ENCODE results near the gene CRY2. TPM values are rescaled to one million over a fixed set of nuclear protein-coding genes. Genes with fewer than 3 reads are reported as not detected.
A peak's percentile ranks its signal among the peaks of the same experiment; 100 is the strongest.

Gene CRY2
- total and polyA plus RNA-seq, 2 donors (not counting 1 experiment from before 2014, with no cell fraction given), result 8.3 to 21.5 TPM

DNA sequence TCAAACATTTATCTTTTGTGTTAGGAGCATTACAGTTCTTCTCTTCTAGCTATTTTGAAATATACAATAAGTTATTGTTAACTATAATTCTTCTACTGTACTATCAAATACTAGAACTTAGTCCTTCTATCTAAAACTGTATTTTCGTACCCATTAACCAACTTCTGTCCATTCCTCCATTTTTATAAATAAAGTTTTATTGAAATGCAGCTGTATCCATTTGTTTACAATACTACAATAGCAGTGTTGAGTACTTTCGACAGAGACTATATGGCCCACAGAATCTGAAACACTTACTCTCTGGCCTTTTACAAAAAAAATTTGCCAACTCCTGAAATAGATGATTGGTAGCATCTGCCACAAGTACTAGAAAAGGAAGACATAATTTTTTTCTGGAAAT lies 47.0 kb upstream of the CRY2 start:
- Histone ChIP-seq H3K4me2 (ENCODE audit: extremely low read depth, insufficient read depth, low read length) (no peak overlapping the region), H4K20me1 (ENCODE audit: control insufficient read depth, extremely low read depth, insufficient read depth, low read length) (no peaks in the 10 kb centered on the region), H3K27me3 (ENCODE audit: control insufficient read depth, insufficient read depth, low read length) (no peaks in the 10 kb centered on the region), H3K9me3 (ENCODE audit: control insufficient read depth, insufficient read depth, low read depth, low read length) (no peaks in the 10 kb centered on the region), H3K79me2 (ENCODE audit: control insufficient read depth, insufficient read depth, low read length) (peaks cover under 1% of the 10 kb centered on the region), H3K4me3 (replicated peaks in 1 of 4; ENCODE audit: control extremely low read depth in 1 of 4, insufficient read depth in 1 of 4, low read depth in 3 of 4, low read length in 4 of 4) (no peak overlapping the region), H3K4me1 (ENCODE audit: control insufficient read depth, extremely low read depth, insufficient read depth, low read length) (no peaks in the 10 kb centered on the region), H3K36me3 (ENCODE audit: control insufficient read depth, insufficient read depth, low read length) (no peaks in the 10 kb centered on the region), H3K9ac (ENCODE audit: insufficient read depth, low read length) (no peak overlapping the region), H2AFZ (ENCODE audit: low read length) (no peak overlapping the region), H3K27ac (ENCODE audit: insufficient read depth, low read length) (no peak overlapping the region)
- DNase-seq (ENCODE audit: low read depth in 2 of 2), result no peak
- TF ChIP-seq EZH2 (IDR thresholded peaks at IDR 0.05; ENCODE audit: low read length, missing control alignments), result no peak

DNA sequence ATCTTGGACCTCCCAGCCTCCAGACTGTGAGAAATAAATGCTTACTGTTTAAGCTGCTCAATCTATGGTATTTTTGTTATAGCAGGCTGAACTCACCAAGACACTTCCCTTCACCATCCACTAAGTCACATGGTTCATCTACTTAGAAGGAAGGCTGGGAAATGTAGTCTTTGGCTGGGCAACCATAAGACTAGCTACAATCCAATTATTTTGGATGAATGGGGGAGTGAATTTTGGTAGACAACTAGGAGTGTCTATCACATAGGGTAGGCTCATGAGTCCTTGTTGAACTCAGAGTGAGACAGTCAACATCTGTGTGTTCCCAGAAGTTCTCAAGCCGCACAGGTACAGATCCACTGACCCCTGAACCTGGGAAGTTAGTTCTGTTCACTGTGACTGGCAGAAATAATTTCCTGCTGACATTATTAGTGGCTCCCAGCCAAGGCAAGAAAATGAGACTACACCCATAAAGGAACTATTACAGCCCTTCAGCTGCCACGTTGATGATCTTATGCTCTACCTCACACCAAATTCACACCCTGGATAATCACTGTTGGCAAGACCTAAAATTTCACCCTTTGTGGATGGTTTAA lies 45.5 kb upstream of the CRY2 start:
- peaks cover 16% of the 10 kb centered on the region for H3K79me2 ChIP-seq (ENCODE audit: control insufficient read depth, insufficient read depth, low read length)
- no peaks in the 10 kb centered on the region for H3K36me3 ChIP-seq (ENCODE audit: control insufficient read depth, insufficient read depth, low read length)
- TF ChIP-seq, protein P1, sequence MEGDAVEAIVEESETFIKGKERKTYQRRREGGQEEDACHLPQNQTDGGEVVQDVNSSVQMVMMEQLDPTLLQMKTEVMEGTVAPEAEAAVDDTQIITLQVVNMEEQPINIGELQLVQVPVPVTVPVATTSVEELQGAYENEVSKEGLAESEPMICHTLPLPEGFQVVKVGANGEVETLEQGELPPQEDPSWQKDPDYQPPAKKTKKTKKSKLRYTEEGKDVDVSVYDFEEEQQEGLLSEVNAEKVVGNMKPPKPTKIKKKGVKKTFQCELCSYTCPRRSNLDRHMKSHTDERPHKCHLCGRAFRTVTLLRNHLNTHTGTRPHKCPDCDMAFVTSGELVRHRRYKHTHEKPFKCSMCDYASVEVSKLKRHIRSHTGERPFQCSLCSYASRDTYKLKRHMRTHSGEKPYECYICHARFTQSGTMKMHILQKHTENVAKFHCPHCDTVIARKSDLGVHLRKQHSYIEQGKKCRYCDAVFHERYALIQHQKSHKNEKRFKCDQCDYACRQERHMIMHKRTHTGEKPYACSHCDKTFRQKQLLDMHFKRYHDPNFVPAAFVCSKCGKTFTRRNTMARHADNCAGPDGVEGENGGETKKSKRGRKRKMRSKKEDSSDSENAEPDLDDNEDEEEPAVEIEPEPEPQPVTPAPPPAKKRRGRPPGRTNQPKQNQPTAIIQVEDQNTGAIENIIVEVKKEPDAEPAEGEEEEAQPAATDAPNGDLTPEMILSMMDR (conservative IDR thresholded peaks at IDR 0.05 in 1 of 2, IDR thresholded peaks at IDR 0.05 in 1 of 2; ENCODE audit: low read depth in 1 of 2, low read length in 2 of 2), result no peak
- no peak for TF ChIP-seq EZH2 (IDR thresholded peaks at IDR 0.05; ENCODE audit: low read length, missing control alignments)
- peaks cover 6% of the 10 kb centered on the region for H3K4me1 ChIP-seq (ENCODE audit: control insufficient read depth, extremely low read depth, insufficient read depth, low read length)
- H4K20me1 ChIP-seq (ENCODE audit: control insufficient read depth, extremely low read depth, insufficient read depth, low read length), result no peaks in the 10 kb centered on the region
- no peaks in the 10 kb centered on the region for H3K27me3 ChIP-seq (ENCODE audit: control insufficient read depth, insufficient read depth, low read length)
- H3K4me2 ChIP-seq (ENCODE audit: extremely low read depth, insufficient read depth, low read length), result no peak overlapping the region
- H3K9me3 ChIP-seq (ENCODE audit: control insufficient read depth, insufficient read depth, low read depth, low read length), result no peaks in the 10 kb centered on the region
- peak in 1 of 2 donors; percentile 17 for DNase-seq (ENCODE audit: low read depth in 2 of 2)
- no peak overlapping the region for H3K27ac ChIP-seq (ENCODE audit: insufficient read depth, low read length)
- H3K9ac ChIP-seq (ENCODE audit: insufficient read depth, low read length), result no peak overlapping the region
- no peak overlapping the region for H3K4me3 ChIP-seq (replicated peaks in 1 of 4; ENCODE audit: control extremely low read depth in 1 of 4, insufficient read depth in 1 of 4, low read depth in 3 of 4, low read length in 4 of 4)
- H2AFZ ChIP-seq (ENCODE audit: low read length), result no peak overlapping the region

DNA sequence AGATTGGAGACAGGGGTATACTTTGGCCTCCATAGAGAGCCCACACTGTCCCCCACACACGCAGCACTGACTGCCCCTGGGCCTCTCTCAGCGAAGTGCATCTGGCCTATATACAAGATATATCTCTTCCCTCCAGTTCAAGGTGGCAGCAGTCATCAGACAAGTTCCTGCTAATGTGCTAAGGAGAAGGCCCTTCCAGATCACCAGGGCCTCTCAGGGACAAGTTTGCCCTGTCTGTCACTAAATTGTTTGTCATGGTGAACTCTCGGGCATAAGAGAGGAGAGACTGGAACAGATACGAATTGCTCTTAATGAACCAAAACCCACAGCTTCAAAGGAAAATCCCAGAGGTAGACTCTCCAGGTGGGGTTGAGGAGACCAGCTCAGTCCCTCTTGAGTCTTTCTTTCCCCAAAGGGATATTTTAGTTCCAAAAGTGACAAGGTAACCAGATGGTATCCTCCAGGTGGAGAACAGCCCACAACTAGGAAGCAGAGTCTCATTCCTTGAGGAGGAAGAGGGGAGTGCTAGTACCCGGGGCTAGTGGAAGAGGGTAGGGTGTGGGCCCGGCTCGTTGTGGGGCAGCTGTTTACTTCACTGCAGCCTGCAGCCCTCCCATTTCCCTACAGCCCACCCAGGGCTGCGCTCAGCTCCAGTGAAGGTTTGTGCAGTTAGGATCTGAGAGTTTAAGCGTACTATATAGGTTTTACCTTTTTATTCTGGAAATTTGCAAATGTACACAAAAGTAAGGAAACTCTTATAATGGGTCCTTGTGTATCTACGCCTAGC lies 44.6 kb upstream of the CRY2 start:
- Histone ChIP-seq H3K9ac (ENCODE audit: insufficient read depth, low read length) (no peak overlapping the region), H3K27me3 (ENCODE audit: control insufficient read depth, insufficient read depth, low read length) (no peaks in the 10 kb centered on the region), H3K4me1 (ENCODE audit: control insufficient read depth, extremely low read depth, insufficient read depth, low read length) (peaks cover 6% of the 10 kb centered on the region), H3K4me3 (replicated peaks in 1 of 4; ENCODE audit: control extremely low read depth in 1 of 4, insufficient read depth in 1 of 4, low read depth in 3 of 4, low read length in 4 of 4) (no peak overlapping the region), H4K20me1 (ENCODE audit: control insufficient read depth, extremely low read depth, insufficient read depth, low read length) (no peaks in the 10 kb centered on the region), H3K27ac (ENCODE audit: insufficient read depth, low read length) (no peak overlapping the region), H3K4me2 (ENCODE audit: extremely low read depth, insufficient read depth, low read length) (no peak overlapping the region), H3K9me3 (ENCODE audit: control insufficient read depth, insufficient read depth, low read depth, low read length) (no peaks in the 10 kb centered on the region), H3K36me3 (ENCODE audit: control insufficient read depth, insufficient read depth, low read length) (no peaks in the 10 kb centered on the region), H3K79me2 (ENCODE audit: control insufficient read depth, insufficient read depth, low read length) (peaks cover 25% of the 10 kb centered on the region), H2AFZ (ENCODE audit: low read length) (no peak overlapping the region)
- DNase-seq (ENCODE audit: low read depth in 2 of 2), result no peak
- TF ChIP-seq EZH2 (IDR thresholded peaks at IDR 0.05; ENCODE audit: low read length, missing control alignments), result no peak
- TF ChIP-seq, protein P1 (conservative IDR thresholded peaks at IDR 0.05 in 1 of 2, IDR thresholded peaks at IDR 0.05 in 1 of 2; ENCODE audit: low read depth in 1 of 2, low read length in 2 of 2), result no peak

All from fibroblast of lung (primary cell).